Epithelial cell of esophagus (primary cell): Measurements from ENCODE around the gene RAPSN.

ENCODE experiments used
- DNase-seq: peaks from one replicate; pipeline ENCODE4 v3.0.0; 2010; ENCODE audit warnings: low read depth
- H3K4me3 ChIP-seq: 2 replicates; pipeline ENCODE4 v1.5.1; 2011; ENCODE audit warnings: mild to moderate bottlenecking, low read length, control low read depth
- TF ChIP-seq, protein P1 (sequence below): IDR thresholded peaks from 2 replicates; pipeline ENCODE4 v1.5.1; 2011; ENCODE audit warnings: low read depth, mild to moderate bottlenecking, low read length, control low read depth, inconsistent platforms; ENCODE audit not compliant: insufficient read depth; ENCODE audit errors: missing control alignments

The RAPSN gene

DNA sequence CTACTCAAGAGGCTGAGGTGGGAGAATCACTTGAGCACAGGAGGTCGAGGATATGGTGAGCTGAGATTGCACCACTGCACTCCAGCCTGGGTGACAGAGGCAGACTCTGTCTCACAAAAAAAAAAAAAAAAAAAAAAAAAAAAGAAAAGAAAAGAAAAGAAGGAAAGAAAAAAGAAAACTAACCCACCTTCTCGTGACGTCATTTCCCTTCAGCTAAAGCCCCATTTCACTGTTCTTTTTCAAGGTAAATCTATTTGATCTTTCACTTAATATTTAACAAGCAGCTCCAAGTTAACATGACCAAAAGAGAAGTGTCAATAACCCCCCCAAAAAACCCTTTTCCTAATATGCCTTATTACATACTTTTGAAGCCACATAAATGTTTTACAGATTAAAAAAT, 5.1 kb downstream of the RAPSN start:
- DNase-seq, result no peak
- TF ChIP-seq, protein P1, sequence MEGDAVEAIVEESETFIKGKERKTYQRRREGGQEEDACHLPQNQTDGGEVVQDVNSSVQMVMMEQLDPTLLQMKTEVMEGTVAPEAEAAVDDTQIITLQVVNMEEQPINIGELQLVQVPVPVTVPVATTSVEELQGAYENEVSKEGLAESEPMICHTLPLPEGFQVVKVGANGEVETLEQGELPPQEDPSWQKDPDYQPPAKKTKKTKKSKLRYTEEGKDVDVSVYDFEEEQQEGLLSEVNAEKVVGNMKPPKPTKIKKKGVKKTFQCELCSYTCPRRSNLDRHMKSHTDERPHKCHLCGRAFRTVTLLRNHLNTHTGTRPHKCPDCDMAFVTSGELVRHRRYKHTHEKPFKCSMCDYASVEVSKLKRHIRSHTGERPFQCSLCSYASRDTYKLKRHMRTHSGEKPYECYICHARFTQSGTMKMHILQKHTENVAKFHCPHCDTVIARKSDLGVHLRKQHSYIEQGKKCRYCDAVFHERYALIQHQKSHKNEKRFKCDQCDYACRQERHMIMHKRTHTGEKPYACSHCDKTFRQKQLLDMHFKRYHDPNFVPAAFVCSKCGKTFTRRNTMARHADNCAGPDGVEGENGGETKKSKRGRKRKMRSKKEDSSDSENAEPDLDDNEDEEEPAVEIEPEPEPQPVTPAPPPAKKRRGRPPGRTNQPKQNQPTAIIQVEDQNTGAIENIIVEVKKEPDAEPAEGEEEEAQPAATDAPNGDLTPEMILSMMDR, result no peak
- H3K4me3 ChIP-seq, result no peak overlapping the region

DNA sequence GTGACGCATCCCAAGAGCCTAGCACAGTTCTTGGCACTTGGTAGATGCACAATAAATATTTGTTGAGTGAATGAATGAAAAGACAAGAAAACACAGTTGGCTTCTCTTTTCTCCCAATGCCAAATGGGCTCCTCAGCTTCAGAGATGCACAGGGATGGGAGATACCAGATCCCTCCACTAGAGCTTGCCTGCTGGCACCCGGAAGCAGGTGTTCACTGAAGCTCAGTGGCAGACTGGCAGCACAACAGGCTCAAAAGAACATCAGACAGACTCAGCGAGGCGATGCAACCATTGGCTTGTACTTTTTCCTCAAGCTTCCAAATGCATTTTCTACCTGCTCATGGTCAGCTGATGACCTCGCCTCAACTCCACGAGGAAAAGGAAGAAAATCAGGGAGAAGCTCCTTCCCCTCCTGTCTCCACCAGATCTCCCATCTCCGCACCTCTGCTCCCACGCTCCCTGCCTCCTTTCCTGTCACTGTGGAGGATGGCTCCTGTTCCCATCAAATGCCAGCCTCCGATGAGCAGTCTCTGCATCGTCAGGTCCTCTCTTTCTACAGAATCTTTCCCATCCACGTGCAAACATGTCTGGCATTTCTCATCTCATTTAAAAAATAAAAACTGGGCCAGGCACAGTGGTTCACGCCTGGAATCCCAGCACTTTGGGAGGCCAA, 5.8 kb downstream of the RAPSN start:
- DNase-seq, result no peak
- TF ChIP-seq, protein P1, result peak; percentile 12
- H3K4me3 ChIP-seq, result no peak overlapping the region

DNA sequence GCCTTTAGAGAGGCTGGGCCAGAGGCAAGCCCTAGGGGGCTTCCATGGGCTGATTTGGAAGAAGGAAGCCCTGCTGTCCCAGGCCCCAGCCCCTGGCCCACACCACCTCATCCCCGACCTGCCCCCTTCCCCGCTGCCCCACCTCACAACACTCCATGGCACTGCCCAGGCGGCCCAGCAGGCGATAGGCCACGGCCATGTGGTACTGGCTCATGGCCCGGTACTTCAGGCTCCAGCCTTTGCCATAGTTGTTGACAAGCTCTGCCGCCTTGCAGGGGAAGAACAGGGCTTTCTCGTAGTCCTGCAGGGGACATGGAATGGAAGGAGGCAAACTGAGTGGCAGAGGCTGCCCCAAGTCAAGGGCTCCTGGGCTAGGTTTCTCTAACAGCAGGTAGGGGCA, 6.4 kb downstream of the RAPSN start:
- no peak overlapping the region for H3K4me3 ChIP-seq
- DNase-seq, result no peak
- TF ChIP-seq, protein P1, result no peak

DNA sequence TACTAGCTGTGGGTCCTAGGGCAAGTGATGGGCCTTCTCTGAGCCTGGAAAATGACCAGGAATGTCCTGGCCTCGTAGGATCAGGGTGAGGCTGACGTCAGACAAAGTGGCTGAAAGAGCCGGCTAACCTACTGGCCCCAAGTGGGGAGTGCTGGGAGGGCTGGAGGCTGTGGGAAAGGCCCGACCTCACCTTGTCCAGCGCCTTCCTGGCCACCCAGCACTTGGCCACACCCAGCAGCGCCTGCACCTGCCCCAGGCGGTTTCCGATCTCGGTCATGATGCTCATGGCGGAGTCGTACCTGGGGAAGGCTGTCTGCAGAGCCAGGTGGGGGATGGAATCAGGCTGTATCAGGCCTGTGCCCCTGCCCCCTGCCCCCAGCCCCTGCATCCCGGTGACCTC, 7.5 kb downstream of the RAPSN start:
- no peak for DNase-seq
- no peak overlapping the region for H3K4me3 ChIP-seq
- TF ChIP-seq, protein P1, result no peak

DNA sequence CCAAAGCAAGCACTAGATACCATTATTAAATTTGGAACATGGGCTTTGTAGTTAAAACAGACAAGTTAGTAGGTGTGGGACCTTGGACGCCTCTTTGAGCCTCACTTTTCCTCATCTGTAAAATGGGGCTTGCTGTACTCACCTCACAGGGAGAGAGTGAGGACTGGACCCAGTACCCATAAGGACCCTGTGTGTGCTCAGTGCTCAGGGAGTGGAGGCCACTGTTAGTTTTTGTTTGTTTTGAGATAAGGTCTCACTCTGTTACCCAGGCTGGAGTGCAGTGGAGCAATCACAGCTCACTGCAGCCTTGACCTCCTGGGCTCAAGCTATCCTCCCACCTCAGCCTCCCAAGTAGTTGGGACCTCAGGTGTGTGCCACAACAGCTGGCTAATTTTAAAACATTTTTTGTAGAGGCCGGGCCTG, 8.9 kb downstream of the RAPSN start:
- DNase-seq, result no peak
- H3K4me3 ChIP-seq, result no peak overlapping the region
- TF ChIP-seq, protein P1, result no peak

DNA sequence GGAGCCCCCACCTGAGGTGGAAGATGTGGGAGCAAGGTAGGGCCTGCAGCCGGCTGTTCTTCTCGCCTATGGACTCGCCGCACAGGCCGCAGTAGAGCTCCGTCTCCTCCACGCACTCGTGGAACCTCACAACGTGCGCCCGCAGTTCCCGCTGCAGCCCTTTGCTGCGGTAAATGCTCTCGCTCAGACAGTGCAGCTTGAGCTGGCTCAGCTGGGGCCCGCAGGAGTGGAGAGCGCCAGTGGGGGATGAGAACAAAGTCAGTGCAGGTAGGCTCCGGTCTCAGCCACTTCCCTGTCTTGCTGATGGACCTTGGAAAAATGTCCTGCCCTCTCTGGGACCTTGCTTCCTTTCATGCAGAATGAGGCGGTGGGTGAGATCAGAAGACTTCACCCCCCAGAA, 10.2 kb downstream of the RAPSN start:
- no peak overlapping the region for H3K4me3 ChIP-seq
- TF ChIP-seq, protein P1, result no peak
- DNase-seq, result no peak
